MM.1S (cell line): ENCODE results near the gene AGR2.

Experiments used
- EZH2 ChIP-seq: fragments of 300-600 bp; sonication (generic); optimal IDR thresholded peaks from 2 replicates; pipeline ENCODE3; 2017; ENCODE audit warnings: low read depth, mild to moderate bottlenecking, antibody characterized with exemption, low read length, mixed read lengths
- EZH2phosphoT487 ChIP-seq: fragments of 300-600 bp; sonication (generic); IDR thresholded peaks from 2 replicates; pipeline ENCODE4 v1.6.1; 2018; ENCODE audit warnings: antibody characterized with exemption, low read length
- TF ChIP-seq, protein P1 (sequence below): fragments of 300-600 bp; sonication (generic); IDR thresholded peaks from 2 replicates; pipeline ENCODE4 v1.5.1; 2016; ENCODE audit warnings: antibody characterized with exemption, low read length, mixed read lengths

DNA sequence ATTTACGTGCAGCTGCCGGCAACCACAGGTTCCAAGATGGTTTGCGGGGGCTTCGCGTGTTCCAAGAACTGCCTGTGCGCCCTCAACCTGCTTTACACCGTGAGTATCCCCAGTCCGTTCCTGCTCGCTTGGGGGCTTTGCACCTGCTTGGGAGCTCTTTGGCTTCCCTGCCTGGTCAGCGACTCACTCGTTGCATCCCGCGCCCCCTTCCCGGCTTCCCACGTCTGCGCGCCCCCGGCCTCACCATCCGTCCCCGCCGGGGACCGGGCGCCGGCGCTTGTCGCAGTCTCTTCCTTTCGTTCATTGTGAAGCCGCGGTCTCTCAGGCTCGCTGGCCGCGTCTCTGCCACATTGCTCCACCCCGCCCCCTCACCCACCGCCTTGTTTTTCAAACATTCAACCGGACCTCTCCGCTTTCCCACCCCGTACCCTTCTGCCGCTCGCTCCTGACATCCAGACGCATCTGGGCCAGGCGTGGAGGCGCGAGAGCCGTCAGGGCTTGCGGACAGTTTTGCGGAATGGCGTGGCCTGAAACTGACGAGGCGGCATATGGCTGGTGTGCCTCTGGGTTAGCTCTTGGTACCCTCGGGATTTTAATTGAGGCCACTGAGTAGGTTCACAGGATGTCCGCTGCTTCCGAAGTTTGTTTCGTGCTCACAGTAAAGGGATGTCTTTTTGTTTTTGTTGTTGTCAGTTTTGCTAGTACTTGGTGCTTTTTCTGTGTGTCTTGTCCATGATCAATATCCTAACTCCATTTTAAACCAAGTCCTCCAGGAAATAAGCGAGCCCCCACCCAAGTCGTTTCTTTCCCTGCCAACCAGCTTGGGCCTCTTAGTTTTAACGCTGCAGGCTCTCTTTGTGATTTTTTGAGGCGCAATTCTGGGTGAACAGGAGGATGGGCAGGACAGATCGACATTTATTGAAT, 50.6 kb downstream of the AGR2 start:
- TF ChIP-seq, protein P1, sequence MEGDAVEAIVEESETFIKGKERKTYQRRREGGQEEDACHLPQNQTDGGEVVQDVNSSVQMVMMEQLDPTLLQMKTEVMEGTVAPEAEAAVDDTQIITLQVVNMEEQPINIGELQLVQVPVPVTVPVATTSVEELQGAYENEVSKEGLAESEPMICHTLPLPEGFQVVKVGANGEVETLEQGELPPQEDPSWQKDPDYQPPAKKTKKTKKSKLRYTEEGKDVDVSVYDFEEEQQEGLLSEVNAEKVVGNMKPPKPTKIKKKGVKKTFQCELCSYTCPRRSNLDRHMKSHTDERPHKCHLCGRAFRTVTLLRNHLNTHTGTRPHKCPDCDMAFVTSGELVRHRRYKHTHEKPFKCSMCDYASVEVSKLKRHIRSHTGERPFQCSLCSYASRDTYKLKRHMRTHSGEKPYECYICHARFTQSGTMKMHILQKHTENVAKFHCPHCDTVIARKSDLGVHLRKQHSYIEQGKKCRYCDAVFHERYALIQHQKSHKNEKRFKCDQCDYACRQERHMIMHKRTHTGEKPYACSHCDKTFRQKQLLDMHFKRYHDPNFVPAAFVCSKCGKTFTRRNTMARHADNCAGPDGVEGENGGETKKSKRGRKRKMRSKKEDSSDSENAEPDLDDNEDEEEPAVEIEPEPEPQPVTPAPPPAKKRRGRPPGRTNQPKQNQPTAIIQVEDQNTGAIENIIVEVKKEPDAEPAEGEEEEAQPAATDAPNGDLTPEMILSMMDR, result no peak
- TF ChIP-seq EZH2phosphoT487 (no peak), EZH2 (no peak)
